ENCODE data around the gene SOHLH1.

The SOHLH1 gene

DNA sequence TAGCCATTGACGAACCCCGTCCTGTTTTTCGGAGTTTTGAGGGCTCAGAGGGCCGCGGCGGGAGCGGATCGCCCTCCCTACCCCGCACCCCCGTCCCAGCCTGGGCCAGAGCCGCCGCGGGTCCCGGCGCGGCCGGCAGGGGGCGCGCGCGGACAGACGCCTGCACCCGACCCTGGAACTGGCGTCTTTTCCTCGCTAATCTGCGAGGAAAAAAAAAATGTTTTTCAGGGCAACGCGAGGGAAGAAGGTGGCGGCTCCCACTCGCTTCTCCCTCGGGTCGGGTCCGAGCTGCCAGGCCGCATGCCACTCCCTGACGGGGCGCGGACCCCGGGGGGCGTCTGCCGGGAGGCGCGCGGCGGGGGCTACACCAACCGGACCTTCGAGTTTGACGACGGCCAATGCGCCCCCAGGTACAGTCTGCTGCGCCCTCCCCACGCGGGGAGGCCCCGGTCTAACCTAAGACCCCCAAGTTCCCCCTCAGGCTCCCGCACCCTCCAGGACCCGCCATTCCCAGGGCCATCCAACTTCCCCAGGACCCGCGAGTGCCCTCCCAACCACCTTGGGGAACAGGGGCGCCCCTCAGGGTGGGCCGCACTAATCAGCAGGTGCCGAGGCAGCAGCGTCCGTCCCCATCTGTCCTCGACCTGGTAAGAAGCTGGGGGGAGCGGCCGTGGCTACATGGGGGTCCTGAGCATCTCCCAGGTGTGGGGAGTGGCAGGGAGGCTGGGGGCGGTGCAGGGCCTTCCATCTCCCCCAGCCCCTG is 2.9 kb upstream of the SOHLH1 start, which contains the start of gene KCNT1:
TSS of gene KCNT1 (plus strand) at position 227 of the 763 bp plus-strand sequence. CDS start at position 301, 74 bp downstream.
- DNase-seq: peak; percentile 12

DNA sequence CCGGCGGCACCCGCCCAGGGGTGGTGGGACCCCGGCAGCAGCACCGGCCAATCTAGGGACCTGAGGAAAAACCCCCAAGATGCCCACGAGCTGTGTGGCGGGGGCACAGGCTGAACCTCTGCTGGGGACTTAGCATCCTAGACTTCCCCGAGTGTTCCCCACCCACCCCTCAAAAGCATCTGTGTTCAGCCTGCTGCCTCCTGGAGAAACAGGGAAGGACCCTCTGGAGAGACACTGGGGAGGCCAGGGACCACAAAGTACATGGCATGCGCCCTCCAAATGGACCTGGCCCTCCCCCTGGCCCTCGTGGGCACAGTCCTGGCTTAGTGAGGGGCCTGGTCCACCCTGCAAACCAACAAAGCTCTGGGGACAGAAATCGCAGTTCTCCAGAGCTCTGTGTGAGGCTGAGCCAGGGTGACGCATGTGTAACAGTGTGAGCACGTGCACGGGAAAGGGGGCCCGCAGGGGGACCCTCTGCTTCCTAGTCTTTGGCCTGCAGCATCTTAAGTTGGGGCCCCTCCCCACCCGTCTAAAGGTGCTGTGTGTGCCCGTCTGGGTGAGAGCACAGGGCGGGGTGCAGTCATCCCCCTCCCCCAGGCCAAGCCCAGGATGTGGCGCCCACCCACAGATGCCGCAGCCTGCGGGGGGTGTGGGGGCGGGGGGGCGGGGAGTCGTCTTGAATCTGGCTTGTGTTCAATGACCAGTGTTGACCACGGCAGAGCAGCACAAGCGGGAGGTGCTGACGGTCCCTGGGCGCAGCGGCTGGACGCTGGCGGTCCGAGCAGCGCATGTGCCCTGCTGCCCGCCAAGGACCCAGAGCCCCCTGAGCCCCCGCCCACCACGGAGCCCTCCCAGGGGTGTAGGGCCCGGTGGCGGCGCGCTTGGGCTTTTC is 2.0 kb upstream of the SOHLH1 start:
- DNase-seq: no peak

DNA sequence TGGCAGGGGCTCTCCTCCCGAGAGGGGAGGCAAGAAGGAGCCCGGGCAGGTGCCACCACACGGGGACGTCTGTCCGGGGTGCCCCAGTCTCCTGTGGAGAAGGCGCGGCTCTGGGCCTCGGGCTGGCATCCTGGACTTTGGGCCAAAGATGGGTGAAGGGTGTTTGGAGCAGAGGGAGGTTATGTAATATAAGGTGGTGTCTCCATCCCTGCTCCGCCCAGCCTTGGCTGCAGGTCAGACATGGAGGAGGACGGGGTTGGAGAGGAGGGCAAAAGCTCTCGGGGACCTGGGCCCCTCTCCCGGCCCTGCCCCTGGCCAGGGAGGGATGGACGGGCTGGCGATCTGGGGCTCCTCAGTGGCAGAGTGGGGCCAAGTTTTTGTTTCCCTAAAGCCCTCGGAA is 1.2 kb upstream of the SOHLH1 start:
- DNase-seq: no peak

DNA sequence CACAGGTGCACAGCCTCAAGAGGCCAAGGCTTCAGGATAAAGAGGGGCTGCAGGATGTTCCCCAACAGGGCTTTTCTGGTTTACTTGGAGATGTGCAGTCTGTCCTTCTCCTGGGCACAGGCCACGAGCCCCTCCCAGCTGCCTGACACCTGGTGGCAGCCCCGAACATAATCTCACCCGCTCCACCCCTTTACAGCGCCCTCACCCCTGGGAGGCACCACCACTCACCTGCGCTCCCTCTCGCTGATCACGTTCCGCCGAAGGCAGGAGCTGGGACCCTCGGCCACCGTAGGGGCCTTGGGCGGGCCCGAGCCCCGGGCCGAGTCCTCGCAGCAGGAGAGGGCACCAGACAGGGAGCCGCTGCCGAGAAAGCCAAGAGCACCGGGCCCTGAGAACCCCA is 514 bp downstream of the SOHLH1 start:
- no peak for DNase-seq

DNA sequence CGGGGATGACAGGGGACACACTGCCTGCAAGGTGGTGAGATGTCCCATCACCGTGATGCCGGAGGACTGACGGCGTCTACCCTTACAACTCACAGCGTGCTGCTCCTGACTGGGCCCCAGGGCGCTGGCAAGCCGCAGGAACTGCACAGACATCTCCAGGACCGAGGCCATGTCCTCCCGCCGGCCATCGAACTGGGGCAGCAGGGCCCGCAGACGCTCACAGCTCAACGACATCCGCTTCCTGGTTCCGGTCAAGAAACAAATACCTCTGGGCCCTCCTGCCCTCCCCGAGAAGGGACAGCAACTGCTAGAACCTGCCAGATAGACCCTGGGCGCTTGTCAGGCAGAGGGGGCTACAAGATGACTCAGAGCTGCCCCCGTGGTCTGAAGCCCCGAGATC is 1.0 kb downstream of the SOHLH1 start:
- no peak for DNase-seq

DNA sequence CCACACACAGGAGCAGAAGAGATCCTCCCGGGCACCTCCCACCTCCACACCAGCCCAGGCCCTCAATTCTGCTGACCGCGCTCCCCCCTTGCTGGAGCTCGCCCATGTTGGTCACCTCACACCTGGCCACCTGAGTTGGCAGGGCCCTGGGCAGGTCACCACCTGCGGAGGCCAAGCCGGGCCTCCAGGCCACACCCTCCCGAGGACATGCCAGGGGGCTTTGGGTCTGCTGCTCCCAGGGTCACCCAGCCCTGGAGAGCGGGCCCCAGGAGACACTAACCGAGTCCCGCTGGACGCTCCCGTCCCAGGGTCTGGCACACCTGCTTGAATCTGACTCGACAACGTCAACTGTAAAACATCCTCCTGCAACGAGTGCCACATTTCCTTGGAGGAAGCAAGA is 2.1 kb downstream of the SOHLH1 start:
- no peak for DNase-seq

DNA sequence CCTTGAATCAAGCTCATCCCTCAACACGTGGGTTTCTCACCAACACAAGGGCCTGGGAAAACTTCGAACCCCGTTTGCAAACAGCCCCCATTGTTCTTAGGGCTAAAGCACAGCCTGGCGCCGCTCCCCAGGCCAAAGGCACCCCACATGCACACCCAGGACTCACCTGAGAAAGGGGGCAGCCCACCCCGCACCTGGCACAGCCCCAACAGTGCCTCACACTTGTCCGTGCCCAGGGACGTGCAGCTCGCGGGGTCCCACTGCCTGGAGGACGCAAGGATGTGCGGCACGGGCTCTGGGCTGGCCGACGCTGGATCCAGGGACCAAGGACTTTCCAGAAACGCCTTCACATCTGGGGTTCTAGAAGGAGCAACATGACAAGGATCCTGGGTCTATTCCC is 2.8 kb downstream of the SOHLH1 start:
- DNase-seq: no peak

DNA sequence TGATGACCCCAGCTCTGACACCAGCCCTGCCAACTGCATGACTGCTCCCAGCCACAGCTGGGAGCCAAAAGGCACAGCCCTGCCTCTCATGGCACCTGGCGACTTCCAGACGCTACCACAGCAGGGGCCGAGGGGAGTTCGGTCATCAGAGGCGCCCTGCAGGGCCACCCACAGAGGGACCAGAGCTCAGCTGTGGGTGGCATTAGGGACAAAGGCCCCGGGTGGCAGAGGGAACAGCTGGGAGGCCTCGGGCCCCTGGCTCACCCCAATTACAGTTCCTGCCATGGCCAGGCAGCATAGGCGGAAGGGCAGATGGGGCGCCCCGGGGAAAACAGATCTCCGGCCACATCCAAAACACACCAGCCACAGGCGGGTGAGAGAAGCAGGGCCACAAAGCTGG is 3.6 kb downstream of the SOHLH1 start:
- DNase-seq: no peak

DNA sequence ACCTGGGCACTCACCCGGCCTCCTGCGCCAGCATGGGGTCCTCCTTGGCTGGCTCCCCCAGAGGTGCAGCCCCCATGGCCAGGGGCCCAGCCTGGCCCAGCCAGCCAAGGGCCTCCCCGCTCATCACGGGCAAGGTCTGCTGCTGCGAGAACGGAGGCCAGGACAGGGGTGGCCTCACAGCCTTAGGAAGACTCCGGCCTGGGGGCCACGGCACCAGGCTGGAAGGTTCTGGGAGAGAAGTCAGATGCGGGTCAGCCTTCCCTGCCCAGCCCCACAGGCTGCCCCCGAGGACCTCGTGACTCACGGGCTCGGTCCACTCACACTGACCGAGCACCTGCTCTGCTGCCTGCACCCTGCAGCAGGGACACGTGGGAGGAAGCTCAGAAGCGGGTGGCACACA is 4.2 kb downstream of the SOHLH1 start:
- DNase-seq: no peak

DNA sequence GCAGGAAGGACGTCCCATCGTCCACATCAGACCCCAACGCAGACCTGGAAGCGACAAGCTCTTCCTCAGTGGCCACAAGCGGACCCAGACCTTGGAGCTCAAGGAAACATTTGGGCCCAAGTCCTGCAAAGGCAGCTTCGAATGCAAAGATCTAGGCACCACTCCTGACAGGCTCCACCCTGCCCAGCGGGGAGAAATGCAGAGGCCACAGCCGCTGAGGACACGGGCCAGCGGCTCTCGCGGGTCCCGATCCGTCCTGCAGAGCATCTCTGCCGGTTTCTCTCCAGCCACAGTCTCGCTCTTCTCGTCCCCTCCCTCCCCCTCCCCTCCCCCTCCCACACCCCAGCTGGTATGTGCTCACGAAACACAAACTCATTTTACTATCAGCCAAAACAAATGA is 4.9 kb downstream of the SOHLH1 start:
- DNase-seq: no peak

DNA sequence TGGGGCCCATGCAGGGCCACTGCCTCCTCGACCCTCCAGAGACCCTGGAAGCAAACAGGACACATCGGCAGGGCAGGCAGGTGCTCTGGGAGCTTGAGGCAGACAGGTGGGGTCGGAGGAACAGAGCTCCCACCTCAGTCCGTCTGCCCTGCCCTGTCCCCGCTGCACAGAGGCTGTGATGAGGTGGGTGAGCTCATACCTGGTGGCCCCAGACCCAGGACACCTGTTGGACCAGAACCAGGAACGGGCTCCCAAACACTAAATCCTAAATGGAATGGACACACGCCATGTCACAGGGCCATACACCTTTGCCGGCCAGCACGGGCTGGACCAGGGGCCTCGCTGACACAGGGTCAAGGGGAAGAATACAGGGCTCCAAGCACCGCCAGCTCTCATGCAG is 5.5 kb downstream of the SOHLH1 start:
- DNase-seq: no peak

DNA sequence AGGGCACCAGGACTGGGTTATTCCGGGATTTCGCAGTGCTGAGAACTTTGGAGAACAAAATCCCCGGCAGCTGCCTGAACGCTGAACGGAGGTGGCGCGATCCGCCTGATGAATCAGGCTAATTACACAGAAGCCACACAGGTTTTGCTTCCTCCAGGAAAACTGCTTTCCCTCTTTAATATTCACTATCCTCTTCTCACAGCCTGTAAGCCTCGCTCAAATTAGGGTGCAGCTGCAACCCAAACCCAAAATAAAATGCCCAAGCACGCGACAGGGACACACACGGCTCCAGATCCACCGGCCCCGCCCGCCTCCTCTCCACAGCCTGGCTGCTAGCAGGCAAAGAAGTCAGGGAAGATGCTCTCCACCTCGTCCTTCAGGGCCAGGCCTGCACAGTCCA is 6.0 kb downstream of the SOHLH1 start:
- no peak for DNase-seq

DNA sequence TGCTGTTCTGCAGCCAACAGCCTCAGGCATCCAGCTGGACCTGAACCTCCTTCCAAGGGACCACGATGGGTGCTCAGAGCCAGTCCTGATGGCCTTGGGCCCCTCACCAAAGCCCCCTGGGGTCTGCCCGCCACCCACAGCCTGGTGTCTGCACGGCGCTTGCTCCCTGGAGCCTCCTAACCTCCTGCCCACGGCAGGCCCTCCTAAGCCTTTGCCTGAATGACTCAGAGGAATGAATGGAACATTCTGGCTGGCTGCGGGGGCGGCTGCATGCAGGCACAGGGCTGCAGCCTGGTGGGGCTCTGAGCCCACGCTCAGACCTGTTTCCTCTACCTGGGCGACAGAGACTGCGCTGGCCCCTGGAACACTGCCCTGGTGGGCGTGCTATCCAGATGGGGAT is 6.9 kb downstream of the SOHLH1 start:
- DNase-seq: no peak

DNA sequence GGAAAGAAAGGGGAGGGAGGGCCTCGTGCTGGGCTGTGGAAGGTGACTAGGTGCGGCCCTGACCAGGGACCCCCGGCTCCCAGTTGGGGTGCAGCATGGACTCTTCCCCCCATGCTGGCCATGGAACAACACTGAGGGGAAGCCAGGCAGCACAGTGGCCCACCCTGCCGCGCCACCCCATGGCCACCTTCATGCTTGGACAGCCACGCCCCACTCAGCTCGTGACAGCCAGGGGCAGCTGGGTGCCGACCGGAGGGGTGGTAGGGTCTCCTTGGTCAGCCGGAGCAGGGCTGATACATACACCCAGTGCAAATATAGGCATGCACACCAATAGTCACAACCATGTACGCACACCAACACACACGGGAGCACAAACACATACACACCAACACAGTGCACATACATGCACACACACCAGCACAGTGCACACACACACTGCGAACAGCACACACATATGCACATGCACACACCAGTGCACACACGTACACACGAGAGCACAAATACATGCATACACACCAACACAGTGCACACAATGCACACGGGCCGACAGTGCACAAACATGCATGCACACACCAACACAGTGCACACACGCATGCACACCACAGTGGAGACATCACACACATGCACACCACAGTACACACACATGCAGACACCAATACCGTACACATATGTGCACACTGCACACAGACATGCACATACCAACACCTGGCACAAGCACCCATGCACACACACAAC is 8.3 kb downstream of the SOHLH1 start:
- DNase-seq: no peak

DNA sequence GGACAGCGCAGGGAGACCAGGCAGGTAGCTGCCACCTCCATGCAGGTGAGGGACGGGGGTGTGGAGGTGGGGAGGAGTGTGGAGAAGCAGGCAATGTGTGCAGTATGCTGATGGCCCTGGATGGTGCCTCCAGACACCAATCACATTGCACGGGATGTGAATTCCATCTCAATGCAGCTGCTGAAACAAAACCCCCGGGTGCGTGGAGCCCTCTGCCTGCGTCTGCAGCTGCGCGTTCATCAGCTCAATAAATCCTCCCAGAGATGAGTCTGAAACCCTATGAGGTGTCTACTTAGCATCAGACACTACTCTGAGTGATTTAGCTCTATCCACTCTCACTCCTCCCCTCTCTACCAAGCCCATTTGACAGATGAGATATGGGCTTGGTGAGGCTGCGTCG is 10.3 kb downstream of the SOHLH1 start:
- DNase-seq: no peak

DNA sequence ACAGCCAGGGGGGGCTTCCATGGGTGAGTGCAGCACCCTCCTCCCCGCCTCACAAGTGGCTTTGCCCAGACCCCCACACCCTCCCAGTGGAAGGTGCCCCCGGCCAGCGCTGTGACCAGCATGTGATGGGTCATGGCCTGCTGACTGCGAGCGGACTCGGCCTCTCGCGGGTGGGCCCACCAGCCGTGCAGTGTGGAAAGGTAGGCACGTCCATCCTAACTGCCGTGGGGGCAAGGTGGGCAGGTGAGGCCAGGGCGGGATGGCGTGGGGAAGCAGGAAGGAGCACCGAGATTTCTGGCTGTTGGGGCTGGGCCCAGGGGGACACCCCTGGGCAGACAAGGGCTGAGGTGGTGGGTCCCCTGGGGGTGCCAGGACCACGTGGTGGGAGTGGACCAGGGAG is 12.1 kb downstream of the SOHLH1 start:
- DNase-seq: no peak

DNA sequence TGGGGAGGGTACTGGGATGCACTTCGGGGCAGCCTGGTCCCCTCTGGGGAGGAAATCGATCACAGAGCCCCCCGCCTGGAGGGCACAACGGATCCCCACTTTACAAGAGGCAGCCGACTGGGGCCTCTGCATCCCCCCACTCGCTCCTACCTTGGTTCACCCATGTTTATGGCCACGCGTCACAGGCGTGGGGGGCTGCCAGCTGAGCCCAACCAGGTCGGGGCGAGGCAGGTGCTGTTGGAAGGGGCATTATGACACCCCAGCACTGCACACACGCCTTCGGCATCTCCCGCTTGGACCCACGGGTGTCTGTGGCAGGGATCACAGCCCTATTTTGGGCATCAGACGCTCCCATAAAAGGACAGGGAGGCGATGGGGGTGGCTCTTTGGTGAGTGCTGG is 14.6 kb downstream of the SOHLH1 start:
- DNase-seq: no peak

DNA sequence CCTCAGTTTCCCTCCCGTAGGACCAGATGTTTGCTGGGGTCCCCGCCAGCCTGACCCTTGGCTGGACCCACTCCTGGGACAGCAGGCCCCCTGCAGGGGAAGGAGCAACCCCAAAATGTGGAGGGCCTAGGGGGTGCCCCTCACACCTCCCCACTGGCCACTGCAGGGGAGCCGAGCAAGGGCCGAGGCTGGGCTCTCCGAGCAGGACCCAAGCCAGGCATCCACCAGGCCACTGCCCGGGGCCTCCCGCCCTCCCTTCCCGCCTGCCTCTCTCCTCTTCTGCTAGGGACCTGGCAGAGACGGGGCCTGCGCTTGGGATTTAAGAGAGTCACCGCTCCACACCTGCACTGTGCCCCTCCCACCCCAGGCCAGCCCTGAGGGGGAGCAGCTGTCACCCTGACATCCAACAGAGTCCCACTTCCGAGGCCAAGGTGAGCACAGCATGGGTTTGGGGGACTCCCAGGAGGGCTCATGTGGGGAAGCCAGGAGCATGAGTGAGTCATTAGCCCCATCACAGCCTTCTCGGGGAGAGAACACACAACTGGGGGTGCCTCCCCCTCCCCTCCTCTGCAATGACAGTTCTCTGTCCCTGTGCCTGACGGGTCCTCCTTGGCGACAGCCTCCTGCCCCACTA is 15.8 kb downstream of the SOHLH1 start:
- DNase-seq: no peak

DNA sequence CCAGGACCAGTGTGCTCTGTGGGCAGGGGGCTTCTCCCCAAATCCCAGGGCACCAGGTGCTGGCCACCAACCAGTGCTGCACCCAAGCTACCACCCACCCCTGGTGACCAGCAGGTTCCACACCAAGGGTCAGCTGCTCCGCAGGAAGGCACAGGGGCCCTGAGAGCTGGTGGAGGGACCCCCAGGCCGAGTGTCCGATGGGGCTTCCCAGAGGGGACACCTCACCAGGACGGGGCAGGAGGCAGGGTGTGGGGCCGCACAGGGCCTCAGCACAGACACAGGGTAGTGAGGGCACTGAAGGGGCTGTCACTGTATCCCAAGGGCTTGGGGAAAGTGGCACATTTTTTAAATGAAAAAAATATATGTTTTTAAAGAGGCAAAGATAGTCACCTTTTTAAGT is 18.1 kb downstream of the SOHLH1 start:
- no peak for DNase-seq

DNA sequence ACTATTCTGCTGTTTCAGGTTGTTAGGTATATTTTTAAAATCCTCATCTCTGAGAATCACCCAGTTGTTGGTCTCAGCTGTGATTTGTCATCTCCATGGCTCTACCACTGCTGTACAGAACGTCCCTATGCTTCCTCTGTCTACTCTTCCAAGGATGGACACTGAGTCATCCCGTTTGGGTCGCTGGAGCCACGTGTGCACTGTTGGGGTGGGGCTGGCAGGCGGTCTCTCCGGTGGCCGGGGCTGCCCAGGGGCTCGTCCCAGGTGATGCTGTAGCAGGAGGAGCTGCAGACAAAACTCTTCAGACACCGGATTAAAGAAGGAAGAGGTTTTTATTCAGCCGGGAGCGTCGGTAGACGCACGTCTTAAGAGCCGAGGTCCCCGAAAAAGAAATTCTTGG is 19.2 kb downstream of the SOHLH1 start:
- DNase-seq: no peak

DNA sequence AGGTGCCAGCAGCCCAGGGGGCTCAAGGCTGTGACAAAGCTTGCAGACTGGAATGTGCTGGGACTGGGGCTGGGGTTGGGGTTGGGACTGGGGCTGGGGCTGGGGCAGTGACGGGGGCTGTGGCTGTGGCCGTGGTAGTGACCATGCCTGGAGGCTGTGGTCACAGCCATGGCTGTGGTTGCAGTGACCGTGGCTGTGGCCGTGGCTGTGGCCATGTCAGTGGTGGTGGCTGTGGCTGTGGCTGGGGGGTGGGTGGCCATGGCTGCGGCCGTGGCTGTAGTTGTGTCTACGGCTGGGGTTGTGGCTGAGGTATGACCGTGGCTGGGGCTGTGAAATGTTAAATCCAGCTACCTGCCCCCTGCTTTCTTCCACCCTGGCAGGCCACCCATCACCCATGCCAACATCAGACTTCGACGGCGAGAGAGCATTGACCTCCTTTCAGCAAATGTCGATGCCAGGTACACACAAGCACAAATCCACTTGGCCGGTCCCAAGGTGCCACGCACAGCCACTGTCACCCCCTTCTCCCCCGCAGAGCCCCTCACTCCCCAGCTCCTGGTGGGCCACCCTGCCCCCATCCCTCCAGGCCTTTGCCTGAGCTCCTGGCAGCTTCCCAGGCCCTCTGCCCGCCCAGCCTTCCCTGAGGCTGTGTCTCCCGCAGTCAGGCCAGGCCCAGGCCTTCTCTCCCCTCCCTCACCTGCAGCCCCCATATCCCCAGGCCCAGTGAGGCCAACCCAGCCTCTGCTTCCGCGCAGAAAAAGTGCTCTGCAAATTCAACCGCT is 20.9 kb downstream of the SOHLH1 start:
- DNase-seq: no peak

DNA sequence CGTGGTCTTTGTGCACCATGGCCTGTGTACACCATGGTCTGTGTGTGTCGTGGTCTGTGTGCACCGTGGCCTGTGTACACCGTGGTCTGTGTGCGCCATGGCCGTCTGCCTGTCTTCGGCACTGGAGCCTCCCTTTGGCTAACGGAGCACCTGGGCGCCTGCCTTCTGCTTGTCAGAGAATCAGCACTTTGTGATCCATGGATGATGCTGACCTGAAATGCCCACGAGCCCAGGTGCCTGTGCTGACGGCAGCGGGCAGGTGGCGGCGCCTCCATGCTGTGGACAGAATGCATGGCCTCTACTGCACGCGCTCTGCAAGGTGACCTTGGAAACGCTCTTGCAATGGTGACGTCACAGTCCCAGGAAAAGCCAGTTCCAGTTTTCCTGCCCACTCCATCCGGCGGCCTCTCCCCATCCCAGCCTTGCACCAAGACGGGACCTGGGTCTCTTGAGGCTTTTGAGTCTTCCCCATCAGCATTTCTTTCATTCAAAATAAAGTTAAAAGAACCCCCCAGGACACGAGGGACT is 21.6 kb downstream of the SOHLH1 start:
- no peak for DNase-seq

Measured in HCEC 1CT (cell line).